Right kidney (tissue), 9 donors: Measurements from ENCODE around the gene FCER2.
"Not testable (repeated sequence)": the region's sequence is repeated elsewhere in the genome, so short reads cannot be mapped to it uniquely, and the experiment has no call there.

Source experiments
- DNase-seq: peaks from one replicate; pipeline ENCODE4 v3.0.0-alpha.2; 2016
- long read RNA-seq, 8 donors: transcript quantifications; one replicate each; lab custom pipeline, GENCODE V29; 2026

The FCER2 gene
- long read RNA-seq, donor 1 = 0 reads
- long read RNA-seq, donor 2 = 0 reads
- long read RNA-seq, donor 3 = 0 reads
- long read RNA-seq, donor 4 = 0 reads
- long read RNA-seq, donor 5 = 0 reads
- long read RNA-seq, donor 6 = 0 reads
- long read RNA-seq, donor 7 = 0 reads
- long read RNA-seq, donor 8 = 0 reads

- no peak for DNase-seq
Measured at GRCh38 chr19:7701654-7702457, at the start of gene FCER2. Gene FCER2 (minus strand): TSS chr19:7702131. CDS start chr19:7699760, 2,371 bp downstream.

GRCh38 chr19:7751157-7751783 is 49.3 kb upstream of the FCER2 start:
- DNase-seq = no peak

- DNase-seq = no peak
Measured at GRCh38 chr19:7748756-7749155, 46.8 kb upstream of the FCER2 start.

DNA sequence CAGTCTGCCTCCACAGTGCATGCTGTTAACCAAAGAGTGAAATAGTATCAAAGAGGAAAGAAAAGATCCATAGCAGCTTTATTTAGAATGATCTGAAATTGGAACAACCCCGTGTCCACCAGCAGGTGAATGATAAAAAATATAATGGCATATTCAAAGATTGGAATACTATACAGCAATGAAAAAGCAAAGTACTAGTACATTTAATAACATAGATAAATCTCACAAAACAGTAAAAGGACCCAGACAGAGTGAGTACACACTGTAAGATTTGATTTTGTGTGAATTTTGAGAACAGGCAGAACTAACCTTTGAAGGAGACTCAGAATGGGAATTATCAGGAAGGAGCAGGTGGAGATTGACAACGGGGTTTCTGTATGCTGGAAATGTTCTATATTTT is 46.2 kb upstream of the FCER2 start:
- DNase-seq = no peak

- no peak for DNase-seq
Measured at GRCh38 chr19:7746903-7747884, 45.3 kb upstream of the FCER2 start, which contains the start of gene CD209. Gene CD209 (minus strand): TSS chr19:7747534. CDS start chr19:7747511, 23 bp downstream.

GRCh38 chr19:7746306-7746705 is 44.4 kb upstream of the FCER2 start:
- DNase-seq = not testable (repeated sequence)

- no peak for DNase-seq
Measured at GRCh38 chr19:7744871-7745650, 43.1 kb upstream of the FCER2 start.

GRCh38 chr19:7744199-7744786 is 42.4 kb upstream of the FCER2 start:
- no peak for DNase-seq

GRCh38 chr19:7743425-7743841 is 41.5 kb upstream of the FCER2 start:
- DNase-seq = no peak

DNA sequence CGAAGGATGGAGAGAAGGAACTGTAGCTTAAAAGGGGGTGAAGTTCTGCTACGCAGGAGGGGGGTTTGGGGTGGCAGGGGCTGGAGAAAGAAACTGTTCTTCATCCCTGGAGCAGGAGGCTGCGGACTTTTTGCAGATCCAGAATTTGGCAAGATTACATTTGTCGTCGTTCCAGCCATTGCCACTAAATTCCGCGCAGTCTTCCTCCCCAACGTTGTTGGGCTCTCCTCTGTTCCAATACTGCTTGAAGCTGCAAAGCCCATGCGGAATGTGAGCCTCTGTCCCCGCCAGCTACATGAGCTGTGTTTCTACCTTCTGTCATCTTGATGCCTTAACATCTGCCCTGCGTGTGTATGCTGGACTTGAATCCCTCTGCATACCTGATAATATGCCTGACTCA is 41.1 kb upstream of the FCER2 start:
- DNase-seq = no peak

- DNase-seq = no peak
Measured at GRCh38 chr19:7742575-7742974, 40.6 kb upstream of the FCER2 start.

GRCh38 chr19:7740682-7741054 is 38.7 kb upstream of the FCER2 start:
- no peak for DNase-seq

GRCh38 chr19:7739801-7740681 is 38.1 kb upstream of the FCER2 start:
- no peak for DNase-seq

DNA sequence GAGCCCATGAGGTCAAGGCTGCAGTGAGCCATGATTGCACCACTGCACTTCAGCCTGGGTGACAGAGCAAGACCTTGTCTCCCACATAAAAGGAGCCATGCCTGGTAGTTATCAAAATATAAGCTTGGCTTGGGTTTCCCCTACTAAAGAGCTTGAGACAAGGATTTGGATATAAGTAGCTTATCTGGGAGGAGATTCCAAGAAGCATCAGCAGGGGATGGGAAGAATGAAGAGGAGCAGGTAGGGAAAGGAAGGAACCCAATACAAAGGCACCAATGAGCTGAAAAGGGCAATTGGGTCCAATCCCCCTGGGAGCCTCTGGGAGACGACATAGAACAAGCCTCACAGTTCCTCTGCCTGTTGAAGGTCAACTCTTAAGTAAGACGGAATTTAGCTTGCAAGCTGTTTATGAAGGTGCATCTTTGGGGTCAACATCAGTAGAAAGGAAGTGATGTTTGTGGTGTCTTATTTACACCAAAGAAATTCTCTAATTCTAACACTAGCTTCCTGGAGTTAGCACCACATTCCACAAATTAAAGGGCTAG is 37.4 kb upstream of the FCER2 start:
- no peak for DNase-seq

DNA sequence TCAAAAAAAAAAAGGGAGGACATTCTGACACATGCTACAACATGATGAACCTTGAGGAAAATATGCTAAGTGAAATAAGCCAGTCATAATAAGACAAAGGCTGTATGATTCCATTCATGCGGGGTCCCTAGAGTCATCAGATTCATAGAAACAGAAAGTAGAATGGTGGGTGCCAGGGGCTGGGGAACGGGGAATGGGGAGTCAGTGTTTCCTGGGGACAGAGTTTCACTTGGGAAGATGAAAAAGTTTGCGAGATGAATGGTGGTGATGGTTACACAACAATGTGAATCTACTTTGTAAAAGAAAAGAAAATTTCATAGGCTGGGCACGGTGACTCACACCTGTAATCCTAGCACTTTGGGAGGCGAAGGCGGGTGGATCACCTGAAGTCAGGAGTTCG is 36.1 kb upstream of the FCER2 start:
- DNase-seq = no peak

GRCh38 chr19:7737215-7737614 is 35.3 kb upstream of the FCER2 start:
- DNase-seq = no peak

DNA sequence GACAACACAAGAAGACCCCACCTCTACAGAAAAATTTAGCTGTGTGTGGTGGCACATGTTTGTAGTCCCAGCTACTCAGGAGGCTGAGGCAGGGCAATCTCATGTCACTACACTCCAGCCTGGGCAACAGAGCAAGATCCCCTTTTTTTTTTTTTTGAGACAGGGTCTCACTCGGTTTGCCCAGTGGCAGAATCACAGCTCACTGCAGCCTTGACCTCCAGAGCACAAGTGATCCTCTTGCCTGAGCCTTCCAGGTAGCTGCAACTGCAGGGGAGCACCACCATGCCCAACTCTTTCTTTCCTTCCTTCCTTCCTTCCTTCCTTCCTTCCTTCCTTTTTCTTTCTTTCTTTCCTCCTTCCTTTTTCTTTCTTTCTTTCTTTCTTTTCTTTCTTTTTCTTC is 34.2 kb upstream of the FCER2 start:
- no peak for DNase-seq

- DNase-seq = no peak
Measured at GRCh38 chr19:7734220-7735203, 32.6 kb upstream of the FCER2 start.
